Inferior parietal cortex (tissue), 1 donor: ENCODE data around the gene TMEM203.
"Not testable (repeated sequence)": the region's sequence is repeated elsewhere in the genome, so short reads cannot be mapped to it uniquely, and the experiment has no call there.

Source experiments
- DNase-seq: peaks from one replicate; pipeline ENCODE4 v3.0.0-alpha.2; 2016; ENCODE audit errors: extremely low spot score

TMEM203 gene

GRCh38 chr9:137205126-137206069 lies at the start of gene TMEM203, which contains the start of gene NDOR1:
Gene TMEM203, minus strand, starts transcription at chr9:137205648. Its CDS starts 234 bp downstream, at chr9:137205414.
Gene NDOR1, plus strand, starts transcription at chr9:137205700. Its CDS starts 78 bp downstream, at chr9:137205778.
- DNase-seq: peak; percentile 96

GRCh38 chr9:137254624-137255447 lies 49.4 kb upstream of the TMEM203 start, which contains the start of gene NELFB:
Gene NELFB, plus strand, starts transcription at chr9:137255327.
- DNase-seq: peak; percentile 89

- DNase-seq: no peak
Observed at GRCh38 chr9:137253717-137254623, 48.5 kb upstream of the TMEM203 start.

- DNase-seq: no peak
Observed at GRCh38 chr9:137252555-137253506, 47.4 kb upstream of the TMEM203 start.

GRCh38 chr9:137251490-137252268 lies 46.2 kb upstream of the TMEM203 start:
- DNase-seq: no peak

GRCh38 chr9:137251194-137251461 lies 45.7 kb upstream of the TMEM203 start, which contains the start of gene STPG3:
Gene STPG3, plus strand, starts transcription at chr9:137251286. Its CDS starts 1 bp downstream, at chr9:137251287.
- DNase-seq: no peak

GRCh38 chr9:137250329-137251193 lies 45.1 kb upstream of the TMEM203 start:
- DNase-seq: no peak

GRCh38 chr9:137247916-137248175 lies 42.4 kb upstream of the TMEM203 start:
- DNase-seq: no peak

GRCh38 chr9:137247135-137247915 lies 41.9 kb upstream of the TMEM203 start:
- DNase-seq: no peak

GRCh38 chr9:137245450-137246421 lies 40.3 kb upstream of the TMEM203 start:
- DNase-seq: no peak

GRCh38 chr9:137244486-137245449 lies 39.3 kb upstream of the TMEM203 start:
- no peak for DNase-seq

- no peak for DNase-seq
Observed at GRCh38 chr9:137243626-137244485, 38.4 kb upstream of the TMEM203 start.

GRCh38 chr9:137243266-137243625 lies 37.8 kb upstream of the TMEM203 start:
- not testable (repeated sequence) for DNase-seq
